ENCODE data around the gene ANOS1.

GRCh38 chrX:8546715-8547114, 185.2 kb downstream of the ANOS1 start:
- TF ChIP-seq EZH2 (IDR thresholded peaks at IDR 0.05; ENCODE audit: borderline replicate concordance, low read depth, low read length, severe bottlenecking) (no peak), CTCF (IDR thresholded peaks at IDR 0.05; ENCODE audit: borderline replicate concordance, extremely low read depth, low read length, poor library complexity, severe bottlenecking) (no peak)

Data from DND-41 (cell line).